Measurements from ENCODE around the gene IRS1.

Gene IRS1

DNA sequence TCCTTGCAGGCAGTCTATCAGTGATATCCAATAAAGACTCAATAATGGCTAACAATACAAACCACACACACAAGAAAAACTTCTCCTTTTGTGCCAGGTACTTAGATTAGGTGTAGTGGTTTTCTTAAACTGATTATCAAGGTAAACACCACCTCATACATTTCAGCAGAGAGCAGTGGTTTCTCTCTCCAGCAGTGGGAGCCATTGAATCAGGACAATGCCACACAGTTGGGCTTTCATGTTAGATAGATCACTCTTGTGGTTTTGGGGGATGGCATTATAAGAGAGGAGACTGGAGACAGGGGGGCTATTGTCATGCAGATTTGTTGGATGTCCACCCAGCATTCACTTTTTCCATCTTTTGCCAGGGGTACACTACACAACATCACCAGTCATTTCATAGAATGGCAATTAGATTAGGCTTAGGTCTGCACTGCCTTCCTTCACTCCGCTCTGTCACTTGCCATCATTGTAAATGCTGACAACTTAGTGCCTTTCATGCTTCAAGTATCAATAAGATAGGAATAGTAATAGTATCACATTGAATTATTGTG, 13.6 kb upstream of the IRS1 start:
- DNase-seq: peak; percentile 26

DNA sequence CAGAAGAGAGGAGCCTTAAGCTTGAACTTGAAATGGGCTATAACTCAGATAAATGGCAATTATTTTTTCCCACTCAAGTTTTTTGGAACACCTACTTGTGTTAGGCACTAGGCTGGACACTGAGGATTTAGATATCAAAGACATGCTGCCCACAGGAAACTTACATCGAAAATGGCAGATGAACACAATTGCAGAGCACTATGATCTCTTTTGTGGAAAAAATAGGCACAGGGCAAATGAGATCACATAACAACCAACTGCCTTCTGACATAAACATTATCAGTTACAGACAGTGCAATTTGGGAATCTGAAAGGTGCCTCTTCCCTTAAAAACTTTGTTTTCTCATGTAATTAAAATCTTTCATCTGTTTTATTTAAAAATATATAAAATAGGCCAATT, 3.8 kb upstream of the IRS1 start:
- no peak for DNase-seq

GRCh38 chr2:226802573-226802972, 3.0 kb upstream of the IRS1 start:
- peak; percentile 63 for DNase-seq

GRCh38 chr2:226800941-226801784, 1.5 kb upstream of the IRS1 start:
- DNase-seq: peak; percentile 86

GRCh38 chr2:226799976-226800940, 638 bp upstream of the IRS1 start:
- peak; percentile 4 for DNase-seq

DNA sequence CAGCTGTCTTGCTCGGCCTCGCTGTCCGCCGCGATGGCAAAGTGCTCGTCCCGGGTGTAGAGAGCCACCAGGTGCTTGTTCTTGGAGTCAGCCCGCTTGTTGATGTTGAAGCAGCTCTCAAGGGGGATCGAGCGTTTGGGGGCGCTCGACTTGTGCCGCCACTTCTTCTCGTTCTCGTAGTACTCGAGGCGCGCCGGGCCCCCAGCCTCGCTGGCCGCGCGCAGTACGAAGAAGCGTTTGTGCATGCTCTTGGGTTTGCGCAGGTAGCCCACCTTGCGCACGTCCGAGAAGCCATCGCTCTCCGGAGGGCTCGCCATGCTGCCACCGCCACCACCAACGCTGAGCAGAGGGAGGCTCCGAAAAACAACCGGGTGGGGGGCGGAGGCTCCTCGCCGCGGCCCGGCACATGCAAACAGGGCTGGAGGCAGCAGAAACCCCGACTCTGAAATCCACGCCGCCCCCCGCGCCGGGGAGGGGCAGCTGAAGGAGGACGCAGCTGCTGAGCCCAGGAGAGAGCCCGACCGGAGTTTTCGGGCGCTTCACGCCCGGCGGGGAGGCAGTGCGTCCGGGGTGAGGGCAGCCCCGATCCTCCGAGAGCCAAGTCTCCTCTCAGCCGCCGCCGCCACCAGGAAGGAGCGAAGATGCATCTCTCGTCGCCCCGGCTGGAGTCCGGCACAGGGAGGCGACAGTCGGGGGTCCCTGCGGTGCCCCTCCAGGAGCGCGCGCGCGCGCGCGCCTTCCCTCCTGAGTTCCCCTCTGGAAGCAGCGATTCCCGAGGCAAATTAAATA, 1.0 kb downstream of the IRS1 start:
- DNase-seq: no peak

- DNase-seq: no peak
Measured at GRCh38 chr2:226797989-226798421, 1.6 kb downstream of the IRS1 start.

GRCh38 chr2:226797289-226797988, 2.2 kb downstream of the IRS1 start:
- DNase-seq: no peak

GRCh38 chr2:226796840-226797288, 2.8 kb downstream of the IRS1 start:
- DNase-seq: no peak

DNA sequence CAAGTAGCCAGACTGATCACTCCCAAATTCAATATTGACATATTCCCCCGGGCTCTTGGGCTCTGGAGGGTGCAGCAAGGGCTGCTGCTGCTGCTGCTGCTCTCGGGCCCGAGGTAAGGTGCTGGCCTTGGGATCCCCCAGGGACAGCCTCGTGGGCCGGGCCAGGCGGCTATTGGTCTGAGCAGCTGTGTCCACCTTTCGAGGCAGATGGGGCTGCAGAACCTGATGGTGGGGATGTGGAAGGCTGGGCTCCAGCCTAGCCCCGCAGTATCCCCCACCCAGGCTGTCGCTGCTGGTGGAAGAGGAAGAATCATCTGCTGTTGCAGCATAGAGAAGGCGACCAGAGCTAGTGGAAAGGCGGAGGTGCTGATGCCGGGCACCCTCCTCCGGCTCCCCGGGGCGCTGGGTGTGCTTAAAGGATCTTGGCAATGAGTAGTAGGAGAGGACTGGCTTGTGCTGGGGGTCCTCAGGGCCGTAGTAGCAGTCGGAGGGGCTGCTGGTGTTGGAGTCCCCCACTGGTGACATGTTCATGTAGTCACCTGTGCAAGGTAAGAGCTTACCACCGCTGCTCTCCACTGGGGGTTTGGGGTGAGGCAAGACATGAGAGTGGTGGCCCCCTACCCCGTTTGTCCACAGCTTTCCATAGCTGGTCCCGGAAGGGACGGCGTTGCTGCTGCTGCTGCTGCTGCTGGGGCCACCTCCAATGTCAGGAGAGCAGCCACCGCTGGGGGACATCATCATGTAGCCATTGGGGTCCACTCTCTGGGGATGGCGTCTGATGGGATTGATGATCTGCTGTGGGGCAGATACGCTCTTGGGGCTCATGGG, 3.4 kb downstream of the IRS1 start:
- DNase-seq: no peak

DNA sequence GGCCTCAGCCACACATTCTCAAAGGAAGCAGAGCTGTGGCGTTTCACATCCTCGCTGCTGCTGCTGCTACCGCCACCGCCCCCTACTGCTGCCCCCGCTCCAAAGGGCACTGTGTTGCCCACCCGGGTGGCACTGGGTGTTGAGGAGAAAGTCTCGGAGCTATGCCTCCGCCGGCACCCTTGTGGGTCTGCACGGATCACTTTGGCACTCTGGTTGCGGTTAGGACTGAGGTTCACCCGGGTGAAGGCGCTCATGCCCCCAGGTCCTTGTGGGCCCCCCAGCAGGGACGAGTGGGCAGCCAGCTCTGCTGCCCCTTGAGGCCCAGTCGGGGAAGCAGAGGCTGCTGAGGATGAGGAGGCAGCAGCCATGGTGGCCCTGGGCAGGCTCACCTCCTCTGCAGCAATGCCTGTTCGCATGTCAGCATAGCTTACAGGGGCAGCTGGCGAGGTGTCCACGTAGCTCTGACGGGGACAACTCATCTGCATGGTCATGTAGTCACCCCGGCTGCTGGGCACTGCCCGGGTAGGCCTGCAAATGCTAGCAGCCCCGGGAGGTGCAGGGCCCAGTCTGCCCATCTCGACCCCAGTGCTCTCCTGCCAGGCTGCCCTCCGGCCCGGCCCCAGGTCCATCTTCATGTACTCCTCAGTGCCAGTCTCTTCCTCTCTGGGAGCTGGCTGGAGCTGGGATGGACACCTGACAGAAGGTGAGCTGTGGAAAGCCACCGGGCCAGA, 4.2 kb downstream of the IRS1 start:
- no peak for DNase-seq

GRCh38 chr2:226794751-226795171, 4.9 kb downstream of the IRS1 start:
- DNase-seq: no peak

- DNase-seq: no peak
Measured at GRCh38 chr2:226794196-226794661, 5.4 kb downstream of the IRS1 start.

DNA sequence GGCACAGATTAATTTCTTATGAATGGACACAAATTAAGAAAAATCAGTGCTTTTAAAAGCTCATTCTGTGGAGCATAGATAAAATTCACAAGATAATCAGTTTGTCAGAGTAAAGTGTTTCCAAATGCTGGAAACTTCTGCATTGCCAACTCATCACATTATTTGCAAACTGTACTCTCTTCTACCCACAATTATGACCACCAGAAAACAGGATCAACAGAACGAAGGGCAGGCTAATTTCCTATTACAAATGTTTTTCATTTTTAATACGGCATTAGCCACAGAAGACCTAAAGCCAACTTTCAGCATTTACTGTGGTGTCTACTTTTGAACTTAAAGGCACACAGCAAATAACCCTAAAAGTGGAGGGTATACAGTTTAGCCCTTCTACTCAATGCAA, 6.0 kb downstream of the IRS1 start:
- DNase-seq: no peak

DNA sequence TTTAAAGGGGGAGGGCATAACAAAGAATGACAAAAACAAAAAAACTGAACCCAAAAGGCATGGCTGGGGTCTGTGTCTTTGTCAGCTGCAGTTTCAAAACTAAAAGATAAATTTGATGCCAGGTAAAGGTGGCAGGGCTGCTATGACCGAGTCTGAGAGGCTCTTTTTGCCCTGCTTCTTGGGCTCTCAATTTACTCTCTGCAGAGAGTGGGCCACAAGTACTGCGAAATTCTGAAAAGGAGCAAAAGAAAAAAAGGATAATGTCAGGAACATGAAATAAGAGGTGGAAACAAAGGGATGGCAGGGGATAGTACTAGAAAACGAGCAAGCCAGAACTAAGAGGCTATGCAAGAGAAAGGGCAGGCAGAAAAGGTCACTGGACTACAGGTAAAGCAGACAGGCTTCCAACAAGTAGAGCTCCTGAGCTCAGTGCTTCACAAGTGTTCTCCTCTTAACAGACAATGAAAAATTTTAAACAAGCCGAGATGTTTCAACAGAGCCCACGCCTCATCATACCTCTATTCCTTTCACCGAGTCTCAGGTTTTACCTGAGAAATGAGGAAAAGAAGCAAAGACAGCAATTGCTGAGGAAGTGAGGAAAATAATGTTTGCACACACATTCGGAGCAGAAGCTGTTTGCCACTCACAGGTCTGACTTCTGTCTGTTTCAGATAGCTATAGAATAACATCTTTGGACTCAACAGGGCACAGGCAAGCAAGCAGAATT, 7.3 kb downstream of the IRS1 start:
- DNase-seq: no peak

GRCh38 chr2:226791487-226792081, 8.0 kb downstream of the IRS1 start:
- peak; percentile 86 for DNase-seq

GRCh38 chr2:226791056-226791486, 8.5 kb downstream of the IRS1 start:
- DNase-seq: peak; percentile 57

DNA sequence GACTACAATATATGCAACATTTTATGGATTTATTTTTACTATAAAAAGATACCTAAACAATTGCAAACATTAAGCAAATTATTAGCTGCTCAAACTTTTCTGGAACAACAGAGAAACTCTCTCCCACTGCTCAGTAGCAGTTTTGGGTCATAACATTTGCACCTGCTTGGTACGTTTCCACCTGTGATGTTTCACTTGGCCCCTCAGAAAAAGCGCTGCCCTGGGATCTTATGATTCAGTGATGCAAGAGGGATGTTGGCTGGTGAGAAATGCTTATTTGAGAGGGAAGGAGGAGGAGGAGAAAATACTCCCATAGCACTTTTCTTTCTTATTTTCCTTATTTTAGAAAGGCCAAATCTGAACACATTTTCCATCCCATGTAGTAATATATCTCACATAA, 9.2 kb downstream of the IRS1 start:
- no peak for DNase-seq

GRCh38 chr2:226790011-226790410, 9.6 kb downstream of the IRS1 start:
- no peak for DNase-seq
